ENCODE results near the gene HOXB8. TPM values are rescaled to one million over a fixed set of nuclear protein-coding genes. Genes with fewer than 3 reads are reported as not detected.

HOXB8 gene
- total RNA-seq, 4 donors from 2014 or later: 1.8 to 21.3 (median 8.9) TPM

- Histone ChIP-seq H3K36me3 (no peaks in the 10 kb centered on the region), H3K4me1 (peaks cover 2 to 80% (median 37%) of the 10 kb centered on the region in 4 donors), H3K27ac (peak overlapping the region; percentile 89 to 95 (median 92)), H3K4me3 (peak overlapping the region; percentile 15 to 64 (median 31)), H3K9me3 (no peaks in the 10 kb centered on the region), H3K27me3 (no peaks in the 10 kb centered on the region)
- intact Hi-C loops (cut with DNase I; ENCODE audit: low total_unique reads) (no loop called here), in situ Hi-C loops (cut with MboI; ENCODE audit: low pct_ligation_motif_present in 1 of 4, low pct_unique_long_range_greater_than_20kb in 1 of 4, low sequenced_read_pairs in 3 of 4) (no loop called here)
- DNase-seq: no peak
- 38 to 44% methylated on average over 1 to 10 of the region's 10 CpGs for WGBS, 2 donors (ENCODE audit: low coverage in 1 of 2)
- no peak for TF ChIP-seq POLR2AphosphoS5 (IDR thresholded peaks at IDR 0.05)
- no peak for TF ChIP-seq EP300 (IDR thresholded peaks at IDR 0.05; ENCODE audit: low read depth)
- TF ChIP-seq POLR2A (IDR thresholded peaks at IDR 0.05): no peak
- no peak for TF ChIP-seq CTCF (IDR thresholded peaks at IDR 0.05)
These were observed 25.8 kb downstream of the HOXB8 start for GRCh38 chr17:48589060-48589830.

- no peaks in the 10 kb centered on the region for H3K36me3 ChIP-seq
- no peaks in the 10 kb centered on the region for H3K9me3 ChIP-seq
- in situ Hi-C loops (cut with MboI; ENCODE audit: low pct_ligation_motif_present in 1 of 4, low pct_unique_long_range_greater_than_20kb in 1 of 4, low sequenced_read_pairs in 3 of 4) (no loop called here), intact Hi-C loops (cut with DNase I; ENCODE audit: low total_unique reads) (no loop called here)
- WGBS, 2 donors (ENCODE audit: low coverage in 1 of 2): 38 to 55% methylated on average over 1 to 2 of the region's 2 CpGs
- H3K4me1 ChIP-seq: peaks cover 9 to 83% (median 44%) of the 10 kb centered on the region in 4 donors
- peak overlapping the region; percentile 89 to 95 (median 92) for H3K27ac ChIP-seq
- H3K27me3 ChIP-seq: peaks cover under 1% of the 10 kb centered on the region
- no peak for DNase-seq
- peak overlapping the region in 3 of 4 donors; percentile 15 to 64 (median 41) for H3K4me3 ChIP-seq
- TF ChIP-seq POLR2AphosphoS5 (IDR thresholded peaks at IDR 0.05) (no peak), EP300 (IDR thresholded peaks at IDR 0.05; ENCODE audit: low read depth) (no peak), POLR2A (IDR thresholded peaks at IDR 0.05) (no peak), CTCF (IDR thresholded peaks at IDR 0.05) (no peak)
These were observed 26.6 kb downstream of the HOXB8 start for GRCh38 chr17:48588528-48588927.

GRCh38 chr17:48588074-48588415 lies 27.0 kb downstream of the HOXB8 start:
- peaks cover 9 to 84% (median 47%) of the 10 kb centered on the region in 4 donors for H3K4me1 ChIP-seq
- DNase-seq: no peak
- in situ Hi-C loops (cut with MboI; ENCODE audit: low pct_ligation_motif_present in 1 of 4, low pct_unique_long_range_greater_than_20kb in 1 of 4, low sequenced_read_pairs in 3 of 4) (no loop called here), intact Hi-C loops (cut with DNase I; ENCODE audit: low total_unique reads) (no loop called here)
- H3K4me3 ChIP-seq: peak overlapping the region in 3 of 4 donors; percentile 15 to 64 (median 41)
- peaks cover 3% of the 10 kb centered on the region for H3K27me3 ChIP-seq
- peak overlapping the region; percentile 89 to 95 (median 92) for H3K27ac ChIP-seq
- WGBS, 2 donors (ENCODE audit: low coverage in 1 of 2): 58% methylated on average over 2 of the region's 2 CpGs; no CpG with 5 or more reads in 1 of the 2 donors
- TF ChIP-seq POLR2AphosphoS5 (IDR thresholded peaks at IDR 0.05) (no peak), EP300 (IDR thresholded peaks at IDR 0.05; ENCODE audit: low read depth) (no peak), CTCF (IDR thresholded peaks at IDR 0.05) (no peak), POLR2A (IDR thresholded peaks at IDR 0.05) (no peak)
- no peaks in the 10 kb centered on the region for H3K36me3 ChIP-seq
- no peaks in the 10 kb centered on the region for H3K9me3 ChIP-seq

- no peak for TF ChIP-seq POLR2AphosphoS5 (IDR thresholded peaks at IDR 0.05)
- TF ChIP-seq CTCF (IDR thresholded peaks at IDR 0.05): no peak
- TF ChIP-seq POLR2A (IDR thresholded peaks at IDR 0.05): no peak
- TF ChIP-seq EP300 (IDR thresholded peaks at IDR 0.05; ENCODE audit: low read depth): no peak
- peaks cover 3% of the 10 kb centered on the region for H3K27me3 ChIP-seq
These were observed 27.6 kb downstream of the HOXB8 start for GRCh38 chr17:48587276-48588073.

More at GRCh38 chr17:48587276-48588073, 27.6 kb downstream of the HOXB8 start:
- Histone ChIP-seq H3K9me3 (no peaks in the 10 kb centered on the region), H3K36me3 (no peaks in the 10 kb centered on the region), H3K4me3 (peak overlapping the region in 3 of 4 donors; percentile 38 to 64 (median 41)), H3K27ac (peak overlapping the region; percentile 89 to 95 (median 92)), H3K4me1 (peaks cover 9 to 83% (median 53%) of the 10 kb centered on the region in 4 donors)
- DNase-seq: no peak
- WGBS, 2 donors (ENCODE audit: low coverage in 1 of 2): 23 to 45% methylated on average over 3 to 5 of the region's 5 CpGs
- intact Hi-C loops (cut with DNase I; ENCODE audit: low total_unique reads): no loop called here
- in situ Hi-C loops (cut with MboI; ENCODE audit: low pct_ligation_motif_present in 1 of 4, low pct_unique_long_range_greater_than_20kb in 1 of 4, low sequenced_read_pairs in 3 of 4): no loop called here
